HG03460 (cell line): ENCODE data around the gene RNU2-1.
"Not testable (repeated sequence)": the region's sequence is repeated elsewhere in the genome, so short reads cannot be mapped to it uniquely, and the experiment has no call there.

Experiments used
- ATAC-seq: cut with Tn5 transposase; IDR thresholded peaks from one replicate; pipeline ENCODE4 v1.9.1; 2021; ENCODE audit not compliant: unreplicated experiment

The RNU2-1 gene

GRCh38 chr17:43233877-43234276, at the start of gene RNU2-1:
TSS of gene RNU2-1 (minus strand) at chr17:43233977.
- ATAC-seq: not testable (repeated sequence)

DNA sequence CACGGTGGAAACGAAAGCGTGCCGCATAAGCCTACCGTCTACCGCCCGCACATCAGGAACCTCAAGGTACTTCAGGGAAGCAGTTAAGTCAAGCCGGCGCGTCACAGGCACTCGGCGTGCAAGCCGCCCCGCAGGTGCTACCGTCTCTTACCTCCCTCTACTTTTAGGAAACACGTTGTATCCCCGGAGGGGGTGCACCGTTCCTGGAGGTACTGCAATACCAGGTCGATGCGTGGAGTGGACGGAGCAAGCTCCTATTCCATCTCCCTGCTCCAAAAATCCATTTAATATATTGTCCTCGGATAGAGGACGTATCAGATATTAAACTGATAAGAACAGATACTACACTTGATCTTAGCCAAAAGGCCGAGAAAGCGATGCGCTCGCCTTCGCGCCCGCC, 39.1 kb upstream of the RNU2-1 start:
- not testable (repeated sequence) for ATAC-seq

DNA sequence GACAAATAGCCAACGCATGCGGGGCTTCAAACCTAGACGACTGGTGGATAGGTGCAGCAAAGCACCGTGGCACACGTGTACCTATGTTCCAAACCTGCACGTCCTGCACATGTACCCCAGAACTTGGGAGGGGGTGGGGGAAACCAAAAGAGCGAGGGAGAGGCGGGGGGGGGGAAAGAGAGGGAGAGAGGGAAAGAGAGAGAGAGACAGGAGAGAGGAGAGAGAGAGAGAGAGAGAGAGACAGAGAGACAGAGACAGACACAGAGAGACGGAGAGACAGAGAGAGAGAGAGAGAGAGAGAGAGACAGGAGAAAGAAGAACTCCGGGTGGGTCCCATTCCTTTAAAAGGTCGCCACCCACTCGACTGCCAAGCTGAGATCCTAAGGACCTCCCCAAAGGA, 38.7 kb upstream of the RNU2-1 start:
- ATAC-seq: not testable (repeated sequence)

GRCh38 chr17:43270552-43271504, 37.1 kb upstream of the RNU2-1 start:
- ATAC-seq: not testable (repeated sequence)

GRCh38 chr17:43246456-43246855, 12.7 kb upstream of the RNU2-1 start:
- ATAC-seq: not testable (repeated sequence)

GRCh38 chr17:43240596-43241352, 7.0 kb upstream of the RNU2-1 start:
- ATAC-seq: not testable (repeated sequence)

GRCh38 chr17:43239597-43239996, 5.8 kb upstream of the RNU2-1 start:
- ATAC-seq: not testable (repeated sequence)

DNA sequence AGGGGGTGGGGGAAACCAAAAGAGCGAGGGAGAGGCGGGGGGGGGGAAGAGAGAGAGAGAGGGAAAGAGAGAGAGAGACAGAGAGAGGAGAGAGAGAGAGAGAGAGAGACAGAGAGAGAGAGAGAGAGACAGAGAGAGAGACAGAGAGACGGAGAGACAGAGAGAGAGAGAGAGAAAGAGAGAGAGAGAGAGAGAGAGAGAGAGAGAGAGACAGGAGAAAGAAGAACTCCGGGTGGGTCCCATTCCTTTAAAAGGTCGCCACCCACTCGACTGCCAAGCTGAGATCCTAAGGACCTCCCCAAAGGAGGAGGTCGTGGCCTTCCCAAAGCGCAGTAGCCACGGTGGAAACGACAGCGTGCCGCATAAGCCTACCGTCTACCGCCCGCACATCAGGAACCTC, 514 bp downstream of the RNU2-1 start:
- not testable (repeated sequence) for ATAC-seq

GRCh38 chr17:43232021-43232699, 1.6 kb downstream of the RNU2-1 start:
- not testable (repeated sequence) for ATAC-seq

- not testable (repeated sequence) for ATAC-seq
Observed at GRCh38 chr17:43231205-43232020, 2.4 kb downstream of the RNU2-1 start.

DNA sequence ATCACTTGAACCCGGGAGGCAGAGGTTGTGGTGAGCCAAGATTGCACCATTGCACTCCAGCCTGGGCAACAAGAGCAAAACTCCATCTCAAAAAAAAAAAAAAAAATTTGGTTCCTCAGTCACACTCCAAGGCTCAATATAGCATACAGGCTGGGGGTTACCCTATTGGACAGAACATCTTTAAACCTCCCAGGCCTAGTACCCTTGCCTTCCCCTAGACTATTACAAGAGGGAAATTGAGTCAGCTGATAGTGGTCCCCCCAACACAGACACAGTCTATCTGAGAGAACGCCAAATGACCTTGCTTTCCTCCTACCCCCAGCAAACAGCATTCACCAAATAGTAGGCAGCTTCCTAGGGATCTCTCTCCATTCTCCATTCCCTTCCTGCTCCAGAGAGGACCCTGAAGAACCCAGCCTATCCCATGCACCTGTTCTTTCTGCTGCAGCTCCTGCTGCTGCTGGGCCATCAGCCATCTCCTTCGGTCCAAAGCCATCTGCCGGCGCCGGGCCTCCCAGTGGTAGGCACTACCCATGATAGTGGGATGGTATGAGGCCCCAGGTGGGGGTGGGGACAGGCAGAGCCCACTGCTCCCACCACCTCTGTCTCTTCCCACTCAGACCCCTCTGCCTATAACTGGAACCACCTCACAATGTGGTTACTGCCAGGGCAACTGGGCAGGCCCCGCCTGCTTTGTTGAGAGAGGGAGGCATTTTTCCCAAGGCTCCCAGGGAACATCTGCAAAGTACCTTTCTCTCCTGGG, 5.6 kb downstream of the RNU2-1 start, which contains the start of gene CCDC200:
Gene CCDC200 (minus strand): TSS at position 604 of the 763 bp plus-strand sequence. CDS start 69 bp downstream, at position 535.
- ATAC-seq: not testable (repeated sequence)

GRCh38 chr17:43226393-43226792, 7.4 kb downstream of the RNU2-1 start:
- no peak for ATAC-seq

- ATAC-seq: no peak
Observed at GRCh38 chr17:43224146-43224705, 9.6 kb downstream of the RNU2-1 start.

GRCh38 chr17:43220511-43221125, 13.2 kb downstream of the RNU2-1 start:
- no peak for ATAC-seq

DNA sequence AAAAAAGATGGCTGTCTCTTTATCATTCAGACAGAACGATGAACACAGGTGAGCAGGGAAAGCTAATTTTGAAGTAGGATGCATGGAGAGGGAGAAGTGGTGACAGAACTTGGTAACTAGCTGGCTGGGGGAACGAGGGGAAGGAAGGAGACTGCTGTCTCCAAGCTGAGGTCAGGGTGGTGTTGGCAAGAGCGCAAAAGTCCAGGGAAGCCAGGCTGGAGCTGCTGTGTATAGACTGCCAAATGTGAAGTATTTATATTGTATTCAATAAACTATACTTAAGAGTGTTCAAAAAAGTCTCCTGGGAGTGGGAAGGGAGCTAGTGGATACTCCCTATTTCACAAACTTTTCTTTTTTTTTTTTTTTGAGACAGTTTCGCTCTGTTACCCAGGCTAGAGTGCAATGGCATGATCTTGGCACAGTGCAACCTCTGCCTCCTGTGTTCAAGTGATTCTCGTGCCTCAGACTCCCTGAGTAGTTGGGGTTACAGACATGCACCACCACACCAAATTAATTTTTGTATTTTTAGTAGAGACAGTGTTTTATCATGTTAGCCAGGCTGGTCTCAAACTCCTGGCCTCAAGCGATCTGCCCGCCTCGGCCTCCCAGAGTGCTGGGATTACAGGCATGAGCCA, 13.9 kb downstream of the RNU2-1 start:
- no peak for ATAC-seq

- no peak for ATAC-seq
Observed at GRCh38 chr17:43219001-43219400, 14.8 kb downstream of the RNU2-1 start.

DNA sequence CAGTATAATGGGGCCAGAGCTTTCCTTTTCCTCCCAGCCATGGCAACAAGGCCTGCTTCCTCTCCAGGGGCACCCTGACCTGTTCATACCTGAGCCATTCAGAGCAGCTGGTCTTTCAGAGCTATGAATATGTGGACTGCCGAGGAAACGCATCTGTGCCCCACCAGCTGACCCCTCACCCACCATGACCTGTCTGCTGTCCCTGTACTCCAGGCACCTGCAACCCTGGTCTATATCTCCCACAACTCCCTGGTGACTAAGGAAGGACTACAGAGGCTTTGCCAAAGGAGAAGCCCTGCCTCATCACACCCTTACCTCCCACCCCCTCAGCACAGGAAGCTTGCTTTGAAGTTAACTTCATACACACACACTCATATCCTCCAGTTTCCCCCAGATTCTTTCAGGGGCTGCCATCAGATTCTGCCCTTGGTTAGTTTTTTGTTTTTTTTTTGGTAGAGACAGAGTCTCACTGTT, 16.1 kb downstream of the RNU2-1 start:
- no peak for ATAC-seq
